HEK293 (cell line): ENCODE measurements around the gene SPTBN5.

Experiments
- CTCF ChIA-PET: fragments of 350-600 bp; formaldehyde crosslinking; extraction: SDS; loops from one replicate; lab custom pipeline; 2021; ENCODE audit warnings: antibody characterized with exemption; lab: Yijun Ruan, JAX
- POLR2A ChIA-PET: fragments of 300-600 bp; formaldehyde crosslinking; extraction: SDS; loops from one replicate; lab custom pipeline; 2020; ENCODE audit warnings: antibody characterized with exemption, inconsistent platforms; lab: Yijun Ruan, JAX
- H3K27ac ChIP-seq: fragments of 200-500 bp; sonication (Bioruptor generic); 2 replicates; pipeline ENCODE4 v1.5.1; 2014; ENCODE audit warnings: low read depth, low read length, control low read depth, inconsistent platforms; ENCODE audit errors: extremely low read depth
- H3K36me3 ChIP-seq, 2 experiments: fragments of 200-500 bp in 1 of 2; sonication (Bioruptor generic) in 1 of 2; 1 replicate in 1 of 2; 2 replicates in 1 of 2; pipeline ENCODE4 v1.5.1; 2014 to 2017; ENCODE audit warnings: inconsistent platforms in 2 of 2, low read length in 2 of 2; ENCODE audit not compliant: control insufficient read depth in 2 of 2, insufficient read depth in 1 of 2
- H3K4me1 ChIP-seq: fragments of 200-500 bp; sonication (Bioruptor generic); 2 replicates; pipeline ENCODE4 v1.5.1; 2014; ENCODE audit warnings: mild to moderate bottlenecking, low read length, inconsistent platforms; ENCODE audit not compliant: control insufficient read depth, insufficient read depth
- H3K4me3 ChIP-seq: 2 replicates; pipeline ENCODE4 v1.5.1; 2011; ENCODE audit warnings: low read depth, mild to moderate bottlenecking, control low read depth, low read length, moderate library complexity
- H3K9me3 ChIP-seq: fragments of 200-500 bp; sonication (Bioruptor generic); 2 replicates; pipeline ENCODE4 v1.5.1; 2014; ENCODE audit warnings: low read depth, low read length, inconsistent platforms; ENCODE audit not compliant: control insufficient read depth, insufficient read depth
- HOXA7 ChIP-seq: sonication (generic); formaldehyde crosslinking; IDR thresholded peaks from 2 replicates; pipeline ENCODE4 v1.8.1; 2022; ENCODE audit warnings: missing genetic modification reagents, borderline replicate concordance
- IKZF3 ChIP-seq: fragments of 450-650 bp; IDR thresholded peaks from 2 replicates; pipeline ENCODE4 v1.5.0; 2018; ENCODE audit warnings: missing biosample characterization, mild to moderate bottlenecking, missing genetic modification characterization, moderate library complexity
- TRIM28 ChIP-seq: IDR thresholded peaks from 2 replicates; pipeline ENCODE4 v1.6.1; 2011; ENCODE audit warnings: low read length, control low read depth, borderline replicate concordance
- YY1 ChIP-seq: fragments of 450-650 bp; formaldehyde crosslinking; IDR thresholded peaks from 2 replicates; pipeline ENCODE4 v1.5.1; 2018; ENCODE audit warnings: missing biosample characterization, missing genetic modification characterization
- YY2 ChIP-seq: fragments of 450-650 bp; formaldehyde crosslinking; IDR thresholded peaks from 2 replicates; pipeline ENCODE4 v1.5.1; 2016; ENCODE audit warnings: missing biosample characterization, missing genetic modification characterization
- ZBTB49 ChIP-seq: fragments of 450-650 bp; formaldehyde crosslinking; IDR thresholded peaks from 2 replicates; pipeline ENCODE4 v1.5.1; 2016; ENCODE audit warnings: missing biosample characterization, missing genetic modification characterization, low read depth
- ZBTB7A ChIP-seq: fragments of 450-650 bp; formaldehyde crosslinking; IDR thresholded peaks from 2 replicates; pipeline ENCODE4 v1.5.1; 2016; ENCODE audit warnings: low read depth, missing biosample characterization, missing genetic modification characterization
- ZFHX2 ChIP-seq: fragments of 450-650 bp; formaldehyde crosslinking; conservative IDR thresholded peaks from 2 replicates; pipeline ENCODE4 v1.5.1; 2016; ENCODE audit warnings: missing biosample characterization, missing genetic modification characterization
- ZFP3 ChIP-seq: fragments of 450-650 bp; formaldehyde crosslinking; IDR thresholded peaks from 2 replicates; pipeline ENCODE4 v1.5.1; 2016; ENCODE audit warnings: low read depth, missing biosample characterization, missing genetic modification characterization
- ZNF112 ChIP-seq: fragments of 450-650 bp; formaldehyde crosslinking; IDR thresholded peaks from 2 replicates; pipeline ENCODE4 v1.5.0; 2017; ENCODE audit warnings: missing biosample characterization, missing genetic modification characterization
- ZNF155 ChIP-seq: fragments of 450-650 bp; formaldehyde crosslinking; IDR thresholded peaks from 2 replicates; pipeline ENCODE4 v1.5.1; 2016; ENCODE audit warnings: missing biosample characterization, missing genetic modification characterization
- ZNF18 ChIP-seq: fragments of 450-650 bp; formaldehyde crosslinking; IDR thresholded peaks from 2 replicates; pipeline ENCODE4 v1.5.1; 2016; ENCODE audit warnings: missing biosample characterization, missing genetic modification characterization
- ZNF19 ChIP-seq: fragments of 450-650 bp; formaldehyde crosslinking; IDR thresholded peaks from 2 replicates; pipeline ENCODE4; 2016; ENCODE audit warnings: missing biosample characterization, missing genetic modification characterization, low read depth
- ZNF311 ChIP-seq: fragments of 450-650 bp; formaldehyde crosslinking; IDR thresholded peaks from 2 replicates; pipeline ENCODE4 v1.5.1; 2017; ENCODE audit warnings: missing biosample characterization, missing genetic modification characterization, borderline replicate concordance
- ZNF391 ChIP-seq: fragments of 450-650 bp; formaldehyde crosslinking; IDR thresholded peaks from 2 replicates; pipeline ENCODE4 v1.5.1; 2016; ENCODE audit warnings: low read depth, missing biosample characterization, missing genetic modification characterization, borderline replicate concordance
- ZNF514 ChIP-seq: fragments of 450-650 bp; formaldehyde crosslinking; IDR thresholded peaks from 2 replicates; pipeline ENCODE4 v1.5.1; 2016; ENCODE audit warnings: missing biosample characterization, missing genetic modification characterization
- ZNF548 ChIP-seq: fragments of 450-650 bp; formaldehyde crosslinking; IDR thresholded peaks from 2 replicates; pipeline ENCODE4 v1.5.1; 2016; ENCODE audit warnings: missing biosample characterization, missing genetic modification characterization
- ZNF558 ChIP-seq: fragments of 450-650 bp; formaldehyde crosslinking; IDR thresholded peaks from 2 replicates; pipeline ENCODE4 v1.5.1; 2016; ENCODE audit warnings: missing biosample characterization, missing genetic modification characterization
- ZNF561 ChIP-seq: fragments of 450-650 bp; IDR thresholded peaks from 2 replicates; pipeline ENCODE4 v1.5.1; 2018; ENCODE audit warnings: missing biosample characterization, missing genetic modification characterization, borderline replicate concordance
- ZNF580 ChIP-seq: fragments of 450-650 bp; formaldehyde crosslinking; IDR thresholded peaks from 2 replicates; pipeline ENCODE4 v1.5.1; 2016; ENCODE audit warnings: missing biosample characterization, missing genetic modification characterization
- ZNF600 ChIP-seq: fragments of 450-650 bp; formaldehyde crosslinking; IDR thresholded peaks from 2 replicates; pipeline ENCODE4 v1.5.1; 2016; ENCODE audit warnings: missing biosample characterization, missing genetic modification characterization
- ZNF677 ChIP-seq: fragments of 450-650 bp; IDR thresholded peaks from 2 replicates; pipeline ENCODE4 v1.5.0; 2018; ENCODE audit warnings: missing biosample characterization, mild to moderate bottlenecking, missing genetic modification characterization, moderate library complexity
- ZNF792 ChIP-seq: fragments of 450-650 bp; formaldehyde crosslinking; IDR thresholded peaks from 2 replicates; pipeline ENCODE4 v1.5.1; 2016; ENCODE audit warnings: missing biosample characterization, missing genetic modification characterization
- ZSCAN23 ChIP-seq: fragments of 450-650 bp; formaldehyde crosslinking; IDR thresholded peaks from 2 replicates; pipeline ENCODE4 v1.5.1; 2016; ENCODE audit warnings: missing biosample characterization, missing genetic modification characterization
- ZSCAN4 ChIP-seq: fragments of 450-650 bp; formaldehyde crosslinking; IDR thresholded peaks from 2 replicates; pipeline ENCODE4 v1.5.1; 2017; ENCODE audit warnings: missing biosample characterization, missing genetic modification characterization

Gene SPTBN5

GRCh38 chr15:41926185-41927056, 32.6 kb upstream of the SPTBN5 start:
- H3K27ac ChIP-seq, result no peak overlapping the region
- POLR2A ChIA-PET, result no interaction called here
- CTCF ChIA-PET, result no interaction called here
- H3K4me1 ChIP-seq, result peaks cover 24% of the 10 kb centered on the region
- TF ChIP-seq ZNF600, result peak; percentile 50; the same call in 1 of the 2 replicates
- TF ChIP-seq ZNF514 (tag by site-specific recombination), result no peak
- no peak for TF ChIP-seq ZNF19 (tag by site-specific recombination)
- no peak for TF ChIP-seq ZNF18
- H3K36me3 ChIP-seq, result no peaks in the 10 kb centered on the region
- no peaks in the 10 kb centered on the region for H3K9me3 ChIP-seq
- no peak overlapping the region for H3K4me3 ChIP-seq

- no peaks in the 10 kb centered on the region for H3K36me3 ChIP-seq
- no peak overlapping the region for H3K27ac ChIP-seq
- ChIA-PET POLR2A (no interaction called here), CTCF (no interaction called here)
- no peaks in the 10 kb centered on the region for H3K9me3 ChIP-seq
- no peak for TF ChIP-seq ZFHX2
- no peak for TF ChIP-seq ZNF558
- TF ChIP-seq ZSCAN4, result no peak
- no peak for TF ChIP-seq YY2
- TF ChIP-seq ZFP3 (tag by site-specific recombination), result no peak
- no peak for TF ChIP-seq ZNF561 (tag by site-specific recombination)
- no peak for TF ChIP-seq ZNF112 (tag by site-specific recombination)
- no peak for TF ChIP-seq ZBTB7A (tag by site-specific recombination)
- no peak for TF ChIP-seq ZNF548 (tag by site-specific recombination)
- no peak for TF ChIP-seq TRIM28
- no peak overlapping the region for H3K4me3 ChIP-seq
- H3K4me1 ChIP-seq, result peaks cover 17% of the 10 kb centered on the region
Observed at GRCh38 chr15:41925086-41925608, 31.3 kb upstream of the SPTBN5 start.

GRCh38 chr15:41923401-41923997, 29.6 kb upstream of the SPTBN5 start:
- H3K36me3 ChIP-seq, result peaks cover 0 to 8% of the 10 kb centered on the region in 2 experiments; a peak in 1 of 3 replicates
- no peak overlapping the region for H3K27ac ChIP-seq
- POLR2A ChIA-PET, result no interaction called here
- no peaks in the 10 kb centered on the region for H3K9me3 ChIP-seq
- peaks cover 3% of the 10 kb centered on the region for H3K4me1 ChIP-seq
- CTCF ChIA-PET, result interaction anchor here (0.6 to 1.2 kb wide), 3 partner anchors 19 to 776 kb away, joined by 3 to 6 read pairs (median 3); no protein-coding TSS in a partner anchor
- no peak overlapping the region for H3K4me3 ChIP-seq
- TF ChIP-seq ZNF311 (tag by site-specific recombination), result no peak
- TF ChIP-seq ZNF792 (tag by site-specific recombination), result no peak
- no peak for TF ChIP-seq ZSCAN4
- TF ChIP-seq ZNF391, result no peak
- no peak for TF ChIP-seq IKZF3
- no peak for TF ChIP-seq ZNF155 (tag by site-specific recombination)
- TF ChIP-seq ZSCAN23 (tag by site-specific recombination), result no peak
- TF ChIP-seq ZBTB49, result no peak
- TF ChIP-seq HOXA7 (CRISPR knock-in tag), result no peak
- no peak for TF ChIP-seq ZNF580 (tag by site-specific recombination)
- TF ChIP-seq ZNF548 (tag by site-specific recombination), result no peak
- no peak for TF ChIP-seq ZNF677 (tag by site-specific recombination)
- TF ChIP-seq YY1, result no peak
